CMK (cell line): ENCODE measurements around the gene PCBD1.

Source experiments
- DNase-seq: peaks from one replicate; pipeline ENCODE4 v3.0.0-alpha.2; 2010; ENCODE audit warnings: low read depth

The PCBD1 gene

DNA sequence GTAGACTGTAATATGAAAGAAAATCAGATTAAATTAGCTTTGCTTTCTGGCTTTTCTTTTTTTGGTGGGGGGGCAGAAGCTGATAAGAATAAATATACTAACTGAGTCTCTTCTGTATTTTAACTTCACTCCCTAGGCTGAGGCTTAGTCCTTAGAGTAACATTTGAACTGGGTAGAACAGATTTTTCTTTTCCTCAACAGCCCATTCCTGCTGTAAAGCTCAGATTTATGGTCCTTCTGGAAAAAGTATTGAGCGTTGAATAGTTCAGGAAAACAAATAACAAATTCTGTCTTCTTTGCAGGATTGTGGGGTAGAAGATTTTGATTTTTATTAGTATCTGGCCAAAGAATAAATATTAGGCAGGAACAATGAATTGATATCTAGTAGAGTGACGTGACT, 54.8 kb downstream of the PCBD1 start:
- no peak for DNase-seq
